Panc1 (cell line): ENCODE results near the gene BICDL2.
"Not testable (repeated sequence)": the region's sequence is repeated elsewhere in the genome, so short reads cannot be mapped to it uniquely, and the experiment has no call there.

Experiments used
- CTCF ChIP-seq: fragments of 450-650 bp; IDR thresholded peaks from 2 replicates; pipeline ENCODE4 v1.5.1; 2017; ENCODE audit warnings: mild to moderate bottlenecking
- POLR2AphosphoS5 ChIP-seq: IDR thresholded peaks from 2 replicates; pipeline ENCODE4 v1.6.1; 2012; ENCODE audit warnings: mild to moderate bottlenecking, low read depth, low read length, moderate library complexity
- TCF7L2 ChIP-seq: IDR thresholded peaks from 2 replicates; pipeline ENCODE4 v1.6.1; 2011; ENCODE audit warnings: mild to moderate bottlenecking, low read depth, low read length, inconsistent platforms

- TF ChIP-seq CTCF, POLR2AphosphoS5, TCF7L2: not testable (repeated sequence)
Observed at GRCh38 chr16:3081957-3082356, 45.2 kb upstream of the BICDL2 start.
